ENCODE measurements around the gene NUDT8.
"Not testable (repeated sequence)": the region's sequence is repeated elsewhere in the genome, so short reads cannot be mapped to it uniquely, and the experiment has no call there.

Gene NUDT8

DNA sequence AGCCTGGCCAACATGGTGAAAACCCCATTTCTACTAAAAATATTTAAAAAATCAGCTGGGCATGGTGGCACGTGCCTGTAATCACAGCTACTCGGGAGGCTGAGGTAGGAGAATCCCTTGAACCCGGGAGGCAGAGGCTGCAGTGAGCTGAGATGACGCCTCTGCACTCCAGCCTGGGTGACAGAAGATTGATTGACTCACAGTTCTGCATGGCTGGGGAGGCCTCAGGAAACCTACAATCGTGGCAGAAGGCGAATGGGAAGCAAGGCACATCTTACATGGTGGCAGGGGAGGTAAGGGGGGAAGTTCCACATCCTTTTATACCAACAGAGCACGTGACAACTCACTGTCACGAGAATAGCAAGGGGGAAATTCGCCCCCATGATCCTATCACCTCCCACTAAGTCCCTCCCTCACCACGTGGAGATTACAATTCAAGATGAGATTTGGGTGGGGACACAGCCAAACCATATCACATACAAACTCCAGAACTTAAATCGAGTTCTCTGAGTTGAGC lies 40.8 kb downstream of the NUDT8 start:
- not testable (repeated sequence) for DNase-seq (ENCODE audit: low spot score)

DNA sequence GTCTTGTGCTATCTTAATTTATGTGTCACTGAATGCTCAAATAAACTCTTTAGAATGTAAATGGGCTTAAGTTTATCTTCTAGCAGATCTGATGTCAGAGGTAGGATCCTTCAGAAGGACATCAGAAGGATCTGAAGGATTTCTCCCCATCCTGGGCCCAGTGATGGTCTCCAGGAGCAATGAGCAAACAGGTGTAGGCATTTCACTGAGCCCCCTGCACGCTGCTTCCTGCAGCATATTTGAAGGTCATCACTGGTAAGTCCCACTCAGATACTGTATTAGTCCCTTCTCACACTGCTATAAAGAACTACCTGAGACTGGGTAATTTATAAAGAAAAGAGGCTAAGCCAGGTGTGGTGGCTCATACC lies 41.6 kb downstream of the NUDT8 start:
- no peak for DNase-seq (ENCODE audit: low spot score)

GRCh38 chr11:67586568-67587250 lies 43.0 kb downstream of the NUDT8 start:
- no peak for DNase-seq (ENCODE audit: low spot score)

DNA sequence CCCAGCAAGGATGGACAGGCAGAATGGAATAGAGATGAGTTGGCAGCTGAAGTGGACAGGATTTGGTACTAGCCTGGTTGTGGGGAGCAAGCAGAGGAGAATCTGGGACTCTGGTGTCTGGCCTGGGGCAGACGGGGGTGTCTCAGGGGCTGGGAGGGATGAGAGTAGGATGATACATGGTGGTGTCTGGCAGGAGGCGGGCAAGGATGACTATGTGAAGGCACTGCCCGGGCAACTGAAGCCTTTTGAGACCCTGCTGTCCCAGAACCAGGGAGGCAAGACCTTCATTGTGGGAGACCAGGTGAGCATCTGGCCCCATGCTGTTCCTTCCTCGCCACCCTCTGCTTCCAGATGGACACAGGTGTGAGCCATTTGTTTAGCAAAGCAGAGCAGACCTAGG lies 43.8 kb downstream of the NUDT8 start:
- DNase-seq (ENCODE audit: low spot score) = no peak

DNA sequence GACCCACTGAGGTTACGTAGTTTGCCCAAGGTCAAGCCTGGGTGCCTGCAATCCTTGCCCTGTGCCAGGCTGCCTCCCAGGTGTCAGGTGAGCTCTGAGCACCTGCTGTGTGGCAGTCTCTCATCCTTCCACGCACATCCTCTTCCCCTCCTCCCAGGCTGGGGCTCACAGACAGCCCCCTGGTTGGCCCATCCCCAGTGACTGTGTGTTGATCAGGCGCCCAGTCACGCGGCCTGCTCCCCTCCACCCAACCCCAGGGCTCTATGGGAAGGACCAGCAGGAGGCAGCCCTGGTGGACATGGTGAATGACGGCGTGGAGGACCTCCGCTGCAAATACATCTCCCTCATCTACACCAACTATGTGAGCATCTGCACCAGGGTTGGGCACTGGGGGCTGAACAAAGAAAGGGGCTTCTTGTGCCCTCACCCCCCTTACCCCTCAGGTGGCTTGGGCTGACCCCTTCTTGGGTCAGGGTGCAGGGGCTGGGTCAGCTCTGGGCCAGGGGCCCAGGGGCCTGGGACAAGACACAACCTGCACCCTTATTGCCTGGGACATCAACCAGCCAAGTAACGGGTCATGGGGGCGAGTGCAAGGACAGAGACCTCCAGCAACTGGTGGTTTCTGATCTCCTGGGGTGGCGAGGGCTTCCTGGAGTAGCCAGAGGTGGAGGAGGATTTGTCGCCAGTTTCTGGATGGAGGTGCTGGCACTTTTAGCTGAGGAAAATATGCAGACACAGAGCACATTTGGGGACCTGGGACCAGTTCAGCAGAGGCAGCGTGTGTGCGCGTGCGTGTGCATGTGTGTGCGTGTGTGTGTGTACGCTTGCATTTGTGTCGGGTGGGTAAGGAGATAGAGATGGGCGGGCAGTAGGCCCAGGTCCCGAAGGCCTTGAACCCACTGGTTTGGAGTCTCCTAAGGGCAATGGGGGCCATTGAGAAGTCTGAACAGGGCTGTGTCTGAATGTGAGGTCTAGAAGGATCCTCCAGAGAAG lies 44.6 kb downstream of the NUDT8 start:
- no peak for DNase-seq (ENCODE audit: low spot score)

DNA sequence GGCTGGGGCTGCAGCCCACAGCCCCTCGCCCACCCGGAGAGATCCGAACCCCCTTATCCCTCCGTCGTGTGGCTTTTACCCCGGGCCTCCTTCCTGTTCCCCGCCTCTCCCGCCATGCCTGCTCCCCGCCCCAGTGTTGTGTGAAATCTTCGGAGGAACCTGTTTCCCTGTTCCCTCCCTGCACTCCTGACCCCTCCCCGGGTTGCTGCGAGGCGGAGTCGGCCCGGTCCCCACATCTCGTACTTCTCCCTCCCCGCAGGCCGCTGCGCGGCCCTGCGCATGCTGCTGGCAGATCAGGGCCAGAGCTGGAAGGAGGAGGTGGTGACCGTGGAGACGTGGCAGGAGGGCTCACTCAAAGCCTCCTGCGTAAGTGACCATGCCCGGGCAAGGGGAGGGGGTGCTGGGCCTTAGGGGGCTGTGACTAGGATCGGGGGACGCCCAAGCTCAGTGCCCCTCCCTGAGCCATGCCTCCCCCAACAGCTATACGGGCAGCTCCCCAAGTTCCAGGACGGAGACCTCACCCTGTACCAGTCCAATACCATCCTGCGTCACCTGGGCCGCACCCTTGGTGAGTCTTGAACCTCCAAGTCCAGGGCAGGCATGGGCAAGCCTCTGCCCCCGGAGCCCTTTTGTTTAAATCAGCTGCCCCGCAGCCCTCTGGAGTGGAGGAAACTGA lies 45.4 kb downstream of the NUDT8 start:
- DNase-seq (ENCODE audit: low spot score) = no peak

GRCh38 chr11:67583247-67584204 lies 46.2 kb downstream of the NUDT8 start, which contains the start of gene GSTP1:
TSS of gene GSTP1 (plus strand) at chr11:67583812. CDS start at chr11:67583844, 32 bp downstream.
- peak; percentile 86 for DNase-seq (ENCODE audit: low spot score)

DNA sequence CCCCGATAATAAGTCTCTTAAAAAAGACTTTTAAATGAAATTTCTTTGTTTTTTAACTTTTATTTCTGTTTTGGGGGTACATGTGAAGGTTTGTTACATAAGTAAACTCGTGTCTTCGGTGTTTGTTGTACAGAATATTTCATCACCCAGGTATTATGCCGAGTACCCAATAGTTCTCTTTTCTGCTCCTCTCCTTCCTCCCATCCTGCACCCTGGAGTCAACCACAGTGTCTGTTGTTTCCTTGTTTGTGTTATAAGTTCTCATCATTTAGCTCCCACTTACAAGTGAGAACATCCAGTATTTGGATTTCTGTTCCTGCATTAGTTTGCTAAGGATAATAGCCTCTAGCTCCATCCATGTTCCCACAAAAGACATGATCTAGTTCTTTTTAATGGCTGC lies 47.7 kb downstream of the NUDT8 start:
- DNase-seq (ENCODE audit: low spot score) = no peak

DNA sequence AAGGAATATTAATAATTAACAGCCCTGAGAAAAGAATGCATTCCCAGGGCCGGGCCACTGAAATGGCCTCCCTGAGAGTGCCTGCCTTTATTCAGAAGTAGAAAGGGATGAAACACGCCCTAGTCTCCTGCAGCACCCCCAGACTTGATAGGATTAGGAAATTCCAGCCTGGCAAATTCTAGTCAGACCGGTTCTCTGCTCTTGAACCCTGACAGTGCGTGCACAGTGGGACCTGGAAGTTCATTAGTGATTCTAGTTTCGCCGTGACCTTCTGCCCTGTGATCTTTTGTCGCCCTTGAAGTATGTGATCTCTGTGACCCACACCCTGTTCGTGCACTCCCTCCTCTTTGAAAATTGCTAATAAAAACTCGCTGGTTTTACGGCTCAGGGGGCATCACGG lies 48.3 kb downstream of the NUDT8 start:
- no peak for DNase-seq (ENCODE audit: low spot score)

- DNase-seq (ENCODE audit: low spot score) = no peak
These were observed 51.8 kb downstream of the NUDT8 start for GRCh38 chr11:67577951-67578350.
